PFSK-1 (cell line): Measurements from ENCODE around the gene BAZ2B.

Experiments
- FOXP2 ChIP-seq: optimal IDR thresholded peaks from 2 replicates; pipeline ENCODE3; 2011; ENCODE audit warnings: borderline replicate concordance, control low read depth, inconsistent platforms; ENCODE audit not compliant: insufficient read depth; ENCODE audit errors: extremely low read length, extremely low read depth
- POLR2AphosphoS5 ChIP-seq: IDR thresholded peaks from 2 replicates; pipeline ENCODE4 v1.6.1; 2012; ENCODE audit warnings: low read depth, mild to moderate bottlenecking, control low read depth, low read length, moderate library complexity
- SIN3A ChIP-seq: IDR thresholded peaks from 2 replicates; pipeline ENCODE4 v1.6.1; 2012; ENCODE audit warnings: mild to moderate bottlenecking, low read length, moderate library complexity, borderline replicate concordance; ENCODE audit not compliant: insufficient read depth
- TAF1 ChIP-seq: IDR thresholded peaks from 2 replicates; pipeline ENCODE4 v1.6.1; 2012; ENCODE audit warnings: low read length, control low read depth, borderline replicate concordance; ENCODE audit not compliant: insufficient read depth
- TF ChIP-seq, protein P1 (sequence below), 2 experiments: IDR thresholded peaks; 2 replicates each; pipeline versions ENCODE4 v1.6.1 to v1.8.0; 2011 to 2012; ENCODE audit warnings: low read depth in 2 of 2, low read length in 2 of 2, control low read depth in 1 of 2, inconsistent platforms in 1 of 2, mild to moderate bottlenecking in 1 of 2, moderate library complexity in 1 of 2; ENCODE audit not compliant: insufficient read depth in 1 of 2

DNA sequence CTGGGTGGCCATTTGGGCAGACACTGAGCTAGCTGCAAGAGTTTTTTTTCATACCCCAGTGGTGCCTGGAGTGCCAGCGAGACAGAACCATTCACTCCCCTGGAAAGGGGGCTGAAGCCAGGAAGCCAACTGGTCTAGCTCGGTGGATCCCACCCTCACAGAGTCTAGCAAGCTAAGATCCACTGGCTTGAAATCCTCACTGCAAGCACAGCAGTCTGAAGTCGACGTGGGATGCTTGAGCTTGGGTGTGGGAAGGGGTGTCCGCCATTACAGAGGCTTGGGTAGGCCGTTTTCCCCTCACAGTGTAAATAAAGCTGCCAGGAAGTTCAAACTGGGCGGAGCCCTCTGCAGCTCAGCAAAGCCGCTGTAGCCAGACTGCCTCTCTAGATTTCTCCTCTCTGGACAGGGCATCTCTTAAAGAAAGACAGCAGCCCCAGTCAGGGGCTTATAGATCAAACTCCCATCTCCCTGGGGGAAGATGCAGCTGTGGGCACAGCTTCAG, 260.2 kb downstream of the BAZ2B start:
- TF ChIP-seq SIN3A (no peak), FOXP2 (no peak), TAF1 (no peak), POLR2AphosphoS5 (no peak)
- TF ChIP-seq, protein P1, sequence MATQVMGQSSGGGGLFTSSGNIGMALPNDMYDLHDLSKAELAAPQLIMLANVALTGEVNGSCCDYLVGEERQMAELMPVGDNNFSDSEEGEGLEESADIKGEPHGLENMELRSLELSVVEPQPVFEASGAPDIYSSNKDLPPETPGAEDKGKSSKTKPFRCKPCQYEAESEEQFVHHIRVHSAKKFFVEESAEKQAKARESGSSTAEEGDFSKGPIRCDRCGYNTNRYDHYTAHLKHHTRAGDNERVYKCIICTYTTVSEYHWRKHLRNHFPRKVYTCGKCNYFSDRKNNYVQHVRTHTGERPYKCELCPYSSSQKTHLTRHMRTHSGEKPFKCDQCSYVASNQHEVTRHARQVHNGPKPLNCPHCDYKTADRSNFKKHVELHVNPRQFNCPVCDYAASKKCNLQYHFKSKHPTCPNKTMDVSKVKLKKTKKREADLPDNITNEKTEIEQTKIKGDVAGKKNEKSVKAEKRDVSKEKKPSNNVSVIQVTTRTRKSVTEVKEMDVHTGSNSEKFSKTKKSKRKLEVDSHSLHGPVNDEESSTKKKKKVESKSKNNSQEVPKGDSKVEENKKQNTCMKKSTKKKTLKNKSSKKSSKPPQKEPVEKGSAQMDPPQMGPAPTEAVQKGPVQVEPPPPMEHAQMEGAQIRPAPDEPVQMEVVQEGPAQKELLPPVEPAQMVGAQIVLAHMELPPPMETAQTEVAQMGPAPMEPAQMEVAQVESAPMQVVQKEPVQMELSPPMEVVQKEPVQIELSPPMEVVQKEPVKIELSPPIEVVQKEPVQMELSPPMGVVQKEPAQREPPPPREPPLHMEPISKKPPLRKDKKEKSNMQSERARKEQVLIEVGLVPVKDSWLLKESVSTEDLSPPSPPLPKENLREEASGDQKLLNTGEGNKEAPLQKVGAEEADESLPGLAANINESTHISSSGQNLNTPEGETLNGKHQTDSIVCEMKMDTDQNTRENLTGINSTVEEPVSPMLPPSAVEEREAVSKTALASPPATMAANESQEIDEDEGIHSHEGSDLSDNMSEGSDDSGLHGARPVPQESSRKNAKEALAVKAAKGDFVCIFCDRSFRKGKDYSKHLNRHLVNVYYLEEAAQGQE (IDR thresholded peaks at IDR 0.05; ENCODE audit: insufficient read depth in 1 of 2, low read depth in 2 of 2, low read length in 2 of 2): no peak
